ENCODE data around the gene UIMC1.

UIMC1 gene

GRCh38 chr5:176935017-176935416 is 71.6 kb downstream of the UIMC1 start:
- peak overlapping the region; percentile 49 for H3K27ac Mint-ChIP-seq (ENCODE audit: low read depth)
- peaks cover 24% of the 10 kb centered on the region for H3K36me3 Mint-ChIP-seq (ENCODE audit: insufficient read depth)
- ATAC-seq (replicated peaks; ENCODE audit: extremely low read depth, poor library complexity, severe bottlenecking) (no peak), DNase-seq (ENCODE audit: low spot score in 2 of 2) (no peak)
- no peak overlapping the region for H3K4me3 Mint-ChIP-seq
- no peaks in the 10 kb centered on the region for H3K27me3 Mint-ChIP-seq
- H3K4me1 Mint-ChIP-seq: peaks cover 28% of the 10 kb centered on the region
- no peaks in the 10 kb centered on the region for H3K9me3 Mint-ChIP-seq

DNA sequence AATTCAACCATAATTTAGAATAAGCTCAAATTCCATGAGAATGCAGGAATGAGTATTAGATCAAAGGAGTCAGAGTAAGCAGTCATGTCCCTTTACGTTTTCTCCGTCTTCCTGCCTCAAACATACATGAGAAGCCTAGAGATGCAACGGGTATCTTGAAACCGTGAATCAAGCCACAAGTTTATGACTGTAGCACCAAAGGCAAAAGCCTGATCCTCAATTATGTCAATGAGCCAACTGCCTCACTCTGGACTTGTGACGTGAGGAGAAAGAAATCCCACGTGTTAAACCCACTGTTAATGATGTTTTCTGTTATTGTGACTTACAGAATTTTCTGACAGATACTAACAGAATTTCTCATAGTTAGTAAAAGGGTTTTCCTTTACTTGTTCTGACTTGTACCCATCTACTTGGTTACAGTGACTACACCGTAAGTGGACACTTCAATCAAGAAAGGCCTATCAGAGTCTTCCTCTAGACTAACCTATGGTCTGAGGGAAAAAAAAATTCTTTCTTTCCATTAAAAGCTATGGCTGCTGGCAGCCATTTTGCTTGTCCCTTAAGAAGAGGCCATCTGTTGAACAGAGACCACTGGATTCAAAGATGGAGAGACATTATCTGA is 72.2 kb downstream of the UIMC1 start:
- no peak overlapping the region for H3K4me3 Mint-ChIP-seq
- H3K4me1 Mint-ChIP-seq: peaks cover 34% of the 10 kb centered on the region
- peak; percentile 56 for ATAC-seq (replicated peaks; ENCODE audit: extremely low read depth, poor library complexity, severe bottlenecking)
- no peak overlapping the region for H3K27ac Mint-ChIP-seq (ENCODE audit: low read depth)
- H3K27me3 Mint-ChIP-seq: no peaks in the 10 kb centered on the region
- no peak for DNase-seq (ENCODE audit: low spot score in 2 of 2)
- H3K9me3 Mint-ChIP-seq: no peaks in the 10 kb centered on the region
- H3K36me3 Mint-ChIP-seq (ENCODE audit: insufficient read depth): peaks cover 19% of the 10 kb centered on the region

GRCh38 chr5:176929654-176930053 is 76.9 kb downstream of the UIMC1 start:
- H3K27me3 Mint-ChIP-seq: no peaks in the 10 kb centered on the region
- peaks cover 23% of the 10 kb centered on the region for H3K4me1 Mint-ChIP-seq
- H3K36me3 Mint-ChIP-seq (ENCODE audit: insufficient read depth): peaks cover 16% of the 10 kb centered on the region
- DNase-seq (ENCODE audit: low spot score in 2 of 2) (no peak), ATAC-seq (replicated peaks; ENCODE audit: extremely low read depth, poor library complexity, severe bottlenecking) (no peak)
- H3K4me3 Mint-ChIP-seq: no peak overlapping the region
- H3K9me3 Mint-ChIP-seq: no peaks in the 10 kb centered on the region
- no peak overlapping the region for H3K27ac Mint-ChIP-seq (ENCODE audit: low read depth)

GRCh38 chr5:176927562-176927961 is 79.0 kb downstream of the UIMC1 start:
- Mint-ChIP-seq H3K36me3 (ENCODE audit: insufficient read depth) (peaks cover 18% of the 10 kb centered on the region), H3K4me3 (no peak overlapping the region), H3K4me1 (peaks cover 23% of the 10 kb centered on the region), H3K27ac (ENCODE audit: low read depth) (no peak overlapping the region), H3K27me3 (no peaks in the 10 kb centered on the region), H3K9me3 (no peaks in the 10 kb centered on the region)
- no peak for ATAC-seq (replicated peaks; ENCODE audit: extremely low read depth, poor library complexity, severe bottlenecking)
- no peak for DNase-seq (ENCODE audit: low spot score in 2 of 2)

DNA sequence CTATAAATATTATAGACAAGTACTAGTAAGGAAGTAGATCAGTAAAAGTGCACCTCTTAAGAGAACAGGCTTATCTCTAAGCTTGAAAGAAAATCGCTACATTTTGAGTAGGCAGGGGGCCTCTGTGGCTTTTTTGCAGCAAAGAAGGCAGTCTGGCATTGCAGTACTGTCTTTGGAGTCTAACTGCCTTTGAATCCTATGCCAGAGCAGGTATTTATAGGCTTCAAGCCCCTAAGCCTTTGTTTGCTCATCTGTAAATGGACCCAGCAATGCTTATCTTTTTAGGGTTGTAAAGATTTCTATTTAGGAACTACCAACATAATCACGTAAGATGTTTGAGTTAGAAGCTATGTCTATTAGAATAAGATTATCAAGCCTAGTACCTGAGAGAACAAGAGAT is 83.8 kb downstream of the UIMC1 start:
- no peaks in the 10 kb centered on the region for H3K27me3 Mint-ChIP-seq
- peaks cover 19% of the 10 kb centered on the region for H3K4me1 Mint-ChIP-seq
- no peaks in the 10 kb centered on the region for H3K9me3 Mint-ChIP-seq

DNA sequence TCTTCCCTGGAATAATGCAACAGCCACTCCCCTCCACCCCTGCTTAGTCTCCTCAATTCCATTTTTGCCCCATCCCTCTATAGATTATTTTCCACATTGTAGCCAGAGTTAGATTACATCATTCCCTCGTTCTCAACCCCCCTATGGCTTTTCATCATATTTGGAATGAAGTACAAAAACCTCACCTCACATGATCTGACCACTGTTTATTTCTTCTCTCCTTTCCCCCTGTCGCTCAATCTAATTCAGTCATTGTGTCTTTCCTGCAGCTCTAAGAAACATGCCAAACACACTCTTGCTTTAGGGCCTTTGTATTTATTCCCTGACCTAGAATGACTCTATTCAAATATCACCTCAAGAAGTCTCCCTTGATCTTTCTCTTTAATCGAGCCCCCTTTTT is 84.9 kb downstream of the UIMC1 start:
- Mint-ChIP-seq H3K27ac (ENCODE audit: low read depth) (no peak overlapping the region), H3K4me1 (peaks cover 19% of the 10 kb centered on the region), H3K9me3 (no peaks in the 10 kb centered on the region), H3K4me3 (no peak overlapping the region), H3K36me3 (ENCODE audit: insufficient read depth) (peaks cover 9% of the 10 kb centered on the region), H3K27me3 (no peaks in the 10 kb centered on the region)
- DNase-seq (ENCODE audit: low spot score in 2 of 2) (no peak), ATAC-seq (replicated peaks; ENCODE audit: extremely low read depth, poor library complexity, severe bottlenecking) (no peak)

More for the DNA sequence above, 83.8 kb downstream of the UIMC1 start:
- Mint-ChIP-seq H3K27ac (ENCODE audit: low read depth) (no peak overlapping the region), H3K4me3 (no peak overlapping the region), H3K36me3 (ENCODE audit: insufficient read depth) (peaks cover 10% of the 10 kb centered on the region)
- DNase-seq (ENCODE audit: low spot score in 2 of 2) (no peak), ATAC-seq (replicated peaks; ENCODE audit: extremely low read depth, poor library complexity, severe bottlenecking) (no peak)

GRCh38 chr5:176918613-176919012 is 88.0 kb downstream of the UIMC1 start:
- DNase-seq (ENCODE audit: low spot score in 2 of 2) (no peak), ATAC-seq (replicated peaks; ENCODE audit: extremely low read depth, poor library complexity, severe bottlenecking) (no peak)
- H3K9me3 Mint-ChIP-seq: no peaks in the 10 kb centered on the region
- H3K4me1 Mint-ChIP-seq: peaks cover 10% of the 10 kb centered on the region
- H3K36me3 Mint-ChIP-seq (ENCODE audit: insufficient read depth): peaks cover 15% of the 10 kb centered on the region
- H3K27ac Mint-ChIP-seq (ENCODE audit: low read depth): no peak overlapping the region
- H3K27me3 Mint-ChIP-seq: no peaks in the 10 kb centered on the region
- no peak overlapping the region for H3K4me3 Mint-ChIP-seq

- H3K4me1 Mint-ChIP-seq: peaks cover 10% of the 10 kb centered on the region
- no peak for DNase-seq (ENCODE audit: low spot score in 2 of 2)
- H3K36me3 Mint-ChIP-seq (ENCODE audit: insufficient read depth): peaks cover 20% of the 10 kb centered on the region
- H3K27me3 Mint-ChIP-seq: no peaks in the 10 kb centered on the region
- ATAC-seq (replicated peaks; ENCODE audit: extremely low read depth, poor library complexity, severe bottlenecking): no peak
- H3K9me3 Mint-ChIP-seq: no peaks in the 10 kb centered on the region
- H3K27ac Mint-ChIP-seq (ENCODE audit: low read depth): no peak overlapping the region
- H3K4me3 Mint-ChIP-seq: no peak overlapping the region
These were observed 90.2 kb downstream of the UIMC1 start for GRCh38 chr5:176916337-176916736.

DNA sequence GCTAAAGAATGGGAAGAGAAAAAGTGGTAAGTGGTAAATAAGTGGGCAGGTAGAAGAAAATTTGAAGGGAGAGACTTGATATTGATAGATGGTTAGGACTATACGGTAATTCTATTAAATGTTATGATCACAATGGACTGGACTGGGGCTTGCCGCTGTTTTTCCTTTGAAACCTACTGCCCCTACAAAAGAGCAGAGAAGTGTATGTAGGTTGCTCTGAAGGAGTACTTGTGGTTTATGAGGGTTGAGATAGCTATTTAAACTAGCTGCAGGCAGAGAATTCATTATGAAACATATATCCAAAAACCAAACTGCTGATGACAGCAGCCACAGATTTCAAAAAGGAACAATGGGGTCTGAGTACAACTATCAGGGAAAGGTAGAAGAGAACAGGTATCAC is 90.7 kb downstream of the UIMC1 start:
- Mint-ChIP-seq H3K4me3 (no peak overlapping the region), H3K36me3 (ENCODE audit: insufficient read depth) (peaks cover 21% of the 10 kb centered on the region), H3K27ac (ENCODE audit: low read depth) (peak overlapping the region; percentile 71), H3K9me3 (no peaks in the 10 kb centered on the region), H3K4me1 (peaks cover 10% of the 10 kb centered on the region), H3K27me3 (no peaks in the 10 kb centered on the region)
- no peak for DNase-seq (ENCODE audit: low spot score in 2 of 2)
- ATAC-seq (replicated peaks; ENCODE audit: extremely low read depth, poor library complexity, severe bottlenecking): no peak

DNA sequence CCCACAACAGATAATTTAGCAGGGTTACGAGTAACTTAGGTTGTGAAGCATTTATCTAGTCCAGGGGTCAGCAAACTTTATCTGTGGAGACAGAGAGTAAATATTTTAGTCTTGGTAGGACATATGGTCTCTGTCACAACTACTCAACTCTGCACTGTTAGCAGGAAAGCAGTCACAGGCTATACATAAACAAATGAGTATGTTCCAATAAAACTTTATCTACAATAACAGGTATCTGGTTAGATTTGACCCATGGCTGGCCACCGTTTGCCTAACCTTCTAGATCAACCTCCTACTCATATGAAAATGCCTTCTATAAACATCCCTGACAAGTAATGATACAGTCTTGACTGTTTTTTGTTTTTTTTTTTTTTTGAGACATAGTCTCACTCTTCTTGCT is 94.5 kb downstream of the UIMC1 start:
- H3K27ac Mint-ChIP-seq (ENCODE audit: low read depth): no peak overlapping the region
- H3K36me3 Mint-ChIP-seq (ENCODE audit: insufficient read depth): peaks cover 31% of the 10 kb centered on the region
- no peak overlapping the region for H3K4me3 Mint-ChIP-seq
- ATAC-seq (replicated peaks; ENCODE audit: extremely low read depth, poor library complexity, severe bottlenecking) (no peak), DNase-seq (ENCODE audit: low spot score in 2 of 2) (no peak)
- no peaks in the 10 kb centered on the region for H3K9me3 Mint-ChIP-seq
- no peaks in the 10 kb centered on the region for H3K27me3 Mint-ChIP-seq
- no peaks in the 10 kb centered on the region for H3K4me1 Mint-ChIP-seq

DNA sequence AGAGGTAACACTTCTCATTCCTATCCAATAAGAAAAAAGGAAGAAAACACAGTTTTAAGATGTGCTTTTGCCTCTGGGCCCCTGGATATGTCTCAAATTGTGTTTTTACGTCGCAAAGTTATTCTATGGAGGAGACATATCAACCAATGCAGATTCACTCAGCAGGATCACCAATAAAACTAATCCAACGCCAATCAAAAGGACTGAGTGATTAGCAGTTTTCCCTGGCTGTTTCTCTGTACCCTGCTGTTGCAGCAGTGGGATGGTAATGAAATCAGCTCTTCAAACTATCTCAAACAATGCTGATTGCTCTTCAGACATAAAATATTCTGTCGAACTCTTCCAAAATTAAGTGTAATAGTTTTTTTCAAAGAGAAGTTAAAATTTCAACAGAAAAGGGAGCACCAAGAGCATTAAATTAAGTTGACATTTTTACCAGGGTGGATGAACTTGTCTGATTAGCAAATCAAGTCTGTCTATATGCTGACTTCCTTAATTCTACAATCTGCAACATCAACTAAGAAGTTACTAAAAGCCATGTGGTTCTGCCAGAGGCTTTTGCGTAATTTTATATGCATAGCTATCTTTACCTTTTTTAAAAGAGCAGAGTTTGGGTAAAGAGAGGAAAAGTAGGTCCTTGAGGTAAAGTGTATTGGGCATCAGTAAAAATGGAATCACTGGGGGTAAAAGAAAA is 97.8 kb downstream of the UIMC1 start:
- DNase-seq (ENCODE audit: low spot score in 2 of 2) (no peak), ATAC-seq (replicated peaks; ENCODE audit: extremely low read depth, poor library complexity, severe bottlenecking) (no peak)
- Mint-ChIP-seq H3K9me3 (no peaks in the 10 kb centered on the region), H3K36me3 (ENCODE audit: insufficient read depth) (peaks cover 41% of the 10 kb centered on the region), H3K27me3 (no peaks in the 10 kb centered on the region), H3K4me1 (no peaks in the 10 kb centered on the region), H3K27ac (ENCODE audit: low read depth) (no peak overlapping the region), H3K4me3 (no peak overlapping the region)

DNA sequence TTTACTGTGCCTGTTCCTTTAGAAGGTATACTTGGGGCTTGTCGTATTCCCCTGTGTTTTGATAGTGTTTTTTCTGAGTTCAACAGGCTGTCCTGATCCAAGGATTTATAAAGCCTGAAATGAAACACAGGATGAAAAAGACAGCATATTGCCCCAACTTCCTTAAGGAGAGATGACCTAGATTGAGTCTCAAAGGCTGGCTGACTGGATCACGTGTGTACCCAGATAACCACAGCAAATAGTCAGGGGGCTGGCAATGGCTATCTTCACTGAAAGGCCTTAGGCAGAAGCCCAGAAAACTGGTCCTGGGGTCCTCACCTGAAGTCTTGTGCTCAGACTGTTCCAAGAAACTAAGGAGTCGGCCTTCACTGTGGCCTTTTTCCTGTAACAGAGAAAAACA is 99.8 kb downstream of the UIMC1 start:
- Mint-ChIP-seq H3K27me3 (no peaks in the 10 kb centered on the region), H3K36me3 (ENCODE audit: insufficient read depth) (peaks cover 39% of the 10 kb centered on the region), H3K27ac (ENCODE audit: low read depth) (no peak overlapping the region), H3K9me3 (no peaks in the 10 kb centered on the region), H3K4me3 (no peak overlapping the region), H3K4me1 (no peaks in the 10 kb centered on the region)
- no peak for DNase-seq (ENCODE audit: low spot score in 2 of 2)
- no peak for ATAC-seq (replicated peaks; ENCODE audit: extremely low read depth, poor library complexity, severe bottlenecking)

DNA sequence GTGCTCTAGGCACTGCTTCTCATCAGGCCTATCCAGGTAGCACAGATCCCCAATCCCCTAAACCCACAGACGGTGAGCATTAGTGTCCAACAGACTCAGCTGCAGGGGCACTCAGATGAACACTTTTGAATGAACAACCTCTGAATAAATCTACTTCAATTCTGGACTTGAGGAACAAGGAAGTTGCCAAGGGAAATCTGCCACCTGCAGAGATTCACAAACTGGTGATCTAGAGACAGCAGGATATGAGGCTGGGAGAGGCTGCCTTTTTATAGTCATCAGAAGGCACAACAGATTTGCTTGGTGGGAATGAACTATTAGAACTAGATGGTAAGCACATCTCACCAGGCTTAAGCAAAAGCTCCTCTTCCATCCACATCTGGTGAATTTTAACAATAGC is 100.5 kb downstream of the UIMC1 start:
- Mint-ChIP-seq H3K27me3 (no peaks in the 10 kb centered on the region), H3K4me3 (no peak overlapping the region), H3K27ac (ENCODE audit: low read depth) (no peak overlapping the region), H3K4me1 (peaks cover 1% of the 10 kb centered on the region), H3K36me3 (ENCODE audit: insufficient read depth) (peaks cover 35% of the 10 kb centered on the region), H3K9me3 (no peaks in the 10 kb centered on the region)
- DNase-seq (ENCODE audit: low spot score in 2 of 2) (no peak), ATAC-seq (replicated peaks; ENCODE audit: extremely low read depth, poor library complexity, severe bottlenecking) (no peak)
